Endothelial cell of umbilical vein (primary cell): ENCODE results near the gene RNASEH2C. TPM values are rescaled to one million over a fixed set of nuclear protein-coding genes. Genes with fewer than 3 reads are reported as not detected.

ENCODE experiments used
- BruUV-seq: library from RNA; stranded (reverse); fragments of 400-500 nt; replicated peaks from 2 replicates; lab custom pipeline; 2021; lab: Mats Ljungman, UMichigan
- CTCF ChIA-PET: fragments of 300-600, 350-600 bp; sonication (Branson Sonifier 250); formaldehyde crosslinking; loops from one replicate; lab custom pipeline; 2021; ENCODE audit warnings: antibody characterized with exemption, inconsistent platforms; lab: Charles Lee
- POLR2A ChIA-PET: fragments of 300-600, 350-600 bp; sonication (Branson Sonifier 250); formaldehyde crosslinking; loops from one replicate; lab custom pipeline; 2021; ENCODE audit warnings: antibody characterized with exemption, inconsistent platforms; lab: Charles Lee
- DNase-seq: peaks from one replicate; pipeline ENCODE4 v3.0.0-alpha.2; 2011; ENCODE audit warnings: low read depth, low spot score
- FAIRE-seq: peaks from 2 replicates; lab custom pipeline; 2011; peaks lifted over from hg19 to GRCh38; lab: Jason Lieb, UNC
- H2AFZ ChIP-seq: 2 replicates; pipeline ENCODE4 v1.6.0; 2012; ENCODE audit warnings: low read depth, low read length, control low read depth, inconsistent platforms
- H3K27ac ChIP-seq: 2 replicates; pipeline ENCODE4 v1.5.1; 2011; ENCODE audit warnings: low read depth, mild to moderate bottlenecking, control low read depth, low read length, moderate library complexity; ENCODE audit not compliant: insufficient read depth
- H3K27me3 ChIP-seq, 2 experiments: 2 replicates each; pipeline versions ENCODE4 v1.6.0 to v1.6.1; 2011; ENCODE audit warnings: low read length in 2 of 2, mixed read lengths in 1 of 2; ENCODE audit not compliant: control insufficient read depth in 2 of 2, insufficient read depth in 2 of 2
- H3K36me3 ChIP-seq, 2 experiments: 2 replicates in 1 of 2; 3 replicates in 1 of 2; pipeline ENCODE4 v1.5.1; 2011; ENCODE audit warnings: low read length in 2 of 2, mild to moderate bottlenecking in 1 of 2, moderate library complexity in 1 of 2; ENCODE audit not compliant: control insufficient read depth in 2 of 2, insufficient read depth in 2 of 2; ENCODE audit errors: extremely low read depth in 1 of 2
- H3K4me1 ChIP-seq: 3 replicates; pipeline ENCODE4 v1.5.1; 2011; ENCODE audit warnings: mild to moderate bottlenecking, low read length; ENCODE audit not compliant: control insufficient read depth, insufficient read depth; ENCODE audit errors: extremely low read depth
- H3K4me2 ChIP-seq: 2 replicates; pipeline ENCODE4 v1.6.1; 2011; ENCODE audit warnings: low read length, control low read depth, mixed read lengths; ENCODE audit not compliant: insufficient read depth
- H3K4me3 ChIP-seq, 3 experiments: fragments of 200-600 bp in 1 of 3; sonication (generic), shearing (Covaris generic) in 1 of 3; replicated peaks in 1 of 3; 2 replicates each; pipeline ENCODE4 v1.5.1; 2011 to 2016; ENCODE audit warnings: control low read depth in 3 of 3, low read length in 3 of 3, mild to moderate bottlenecking in 2 of 3, inconsistent platforms in 1 of 3, low read depth in 1 of 3, moderate library complexity in 1 of 3; ENCODE audit not compliant: insufficient read depth in 1 of 3
- H3K79me2 ChIP-seq: 2 replicates; pipeline ENCODE4 v1.6.0; 2012; ENCODE audit warnings: low read length, inconsistent platforms; ENCODE audit not compliant: control insufficient read depth, insufficient read depth
- H3K9ac ChIP-seq: replicated peaks from 2 replicates; pipeline ENCODE3; 2011; ENCODE audit warnings: low read length, control low read depth; ENCODE audit not compliant: insufficient read depth; ENCODE audit errors: extremely low read depth
- H3K9me1 ChIP-seq: replicated peaks from 3 replicates; pipeline ENCODE4 v1.6.0; 2011; ENCODE audit warnings: mild to moderate bottlenecking, low read length; ENCODE audit not compliant: control insufficient read depth, insufficient read depth; ENCODE audit errors: extremely low read depth
- H3K9me3 ChIP-seq: replicated peaks from 2 replicates; pipeline ENCODE4 v1.5.1; 2012; ENCODE audit warnings: low read length, inconsistent platforms; ENCODE audit not compliant: control insufficient read depth, insufficient read depth
- H4K20me1 ChIP-seq: replicated peaks from 2 replicates; pipeline ENCODE3; 2011; ENCODE audit warnings: mild to moderate bottlenecking, low read length; ENCODE audit not compliant: control insufficient read depth, insufficient read depth; ENCODE audit errors: extremely low read depth
- EZH2 ChIP-seq: IDR thresholded peaks from 2 replicates; pipeline ENCODE4 v1.6.1; 2012; ENCODE audit warnings: borderline replicate concordance, low read depth, mild to moderate bottlenecking, moderate library complexity, low read length, inconsistent platforms; ENCODE audit not compliant: severe bottlenecking
- GATA2 ChIP-seq: IDR thresholded peaks from 2 replicates; pipeline ENCODE4 v1.7.0; 2011; ENCODE audit warnings: low read depth, mild to moderate bottlenecking, moderate library complexity, mixed read lengths, low read length; ENCODE audit not compliant: insufficient read length, insufficient read depth
- JUN ChIP-seq: IDR thresholded peaks from 2 replicates; pipeline ENCODE4 v1.6.1; 2011; ENCODE audit warnings: borderline replicate concordance, low read depth; ENCODE audit not compliant: insufficient read length, insufficient read depth
- MYC ChIP-seq: IDR thresholded peaks from one replicate; pipeline ENCODE4 v1.6.1; 2011; ENCODE audit warnings: mild to moderate bottlenecking, low read depth, low read length
- POLR2A ChIP-seq: IDR thresholded peaks from 2 replicates; pipeline ENCODE4 v1.6.1; 2012; ENCODE audit warnings: low read depth, mild to moderate bottlenecking, control low read depth, low read length
- dilution Hi-C: fragments of 300-500 bp; cut with MboI; formaldehyde crosslinking; loops from one replicate; pipeline ENCODE4 v1.15.0; 2019; ENCODE audit warnings: low sequenced_read_pairs; ENCODE audit not compliant: extremely low pct_ligation_motif_present
- intact Hi-C: fragments of 100-400 bp; cut with micrococcal nuclease; formaldehyde crosslinking; loops from one replicate; pipeline ENCODE4 v1.10.0; 2022
- polyA plus RNA-seq, 4 experiments: library from polyadenylated mRNA; depleted of rRNA in 3 of 4; stranded (reverse) in 3 of 4; unstranded in 1 of 4; fragments of >200 nt; gene quantifications; 2 replicates each; pipeline versions ENCODE4 v1.2.1 to v1.2.3, GENCODE V29; 2011 to 2012; ENCODE audit warnings: missing spikeins in 1 of 4
- total RNA-seq: library from RNA; stranded (reverse); gene quantifications from 2 replicates; pipeline ENCODE4 v1.2.3, GENCODE V29; 2021
- TF ChIP-seq, protein P1 (sequence below): IDR thresholded peaks from 2 replicates; pipeline ENCODE4 v1.6.1; 2011; ENCODE audit not compliant: insufficient read depth, insufficient read length
- TF ChIP-seq, protein P2 (sequence below), 2 donors: IDR thresholded peaks; 1 replicate in 1 of 2; 2 replicates in 1 of 2; pipeline ENCODE4 v1.5.1; 2011; ENCODE audit warnings: low read length in 2 of 2, mild to moderate bottlenecking in 2 of 2, moderate library complexity in 2 of 2, control low read depth in 1 of 2, inconsistent platforms in 1 of 2, low read depth in 1 of 2; ENCODE audit not compliant: insufficient read depth in 1 of 2; ENCODE audit errors: extremely low read depth in 1 of 2

RNASEH2C gene
- total and polyA plus RNA-seq, 2 donors (not counting 3 experiments of a cell fraction or from before 2014, with no cell fraction given) = 62.0 to 110 TPM

- no peaks in the 10 kb centered on the region for H3K4me1 ChIP-seq
- dilution Hi-C loops (no loop called here), intact Hi-C loops (no loop called here)
Measured at GRCh38 chr11:65744699-65745042, 24.1 kb upstream of the RNASEH2C start.

More at GRCh38 chr11:65744699-65745042, 24.1 kb upstream of the RNASEH2C start:
- Histone ChIP-seq H3K79me2 (no peaks in the 10 kb centered on the region), H3K9me3 (no peaks in the 10 kb centered on the region), H3K27me3 (peaks cover 13 to 24% of the 10 kb centered on the region in 2 experiments), H2AFZ (no peak overlapping the region), H3K9me1 (no peaks in the 10 kb centered on the region), H4K20me1 (no peaks in the 10 kb centered on the region), H3K36me3 (no peaks in the 10 kb centered on the region), H3K9ac (no peak overlapping the region), H3K4me2 (no peak overlapping the region), H3K4me3 (no peak overlapping the region), H3K27ac (no peak overlapping the region)
- TF ChIP-seq EZH2 = no peak
- TF ChIP-seq POLR2A = no peak
- TF ChIP-seq, protein P1, sequence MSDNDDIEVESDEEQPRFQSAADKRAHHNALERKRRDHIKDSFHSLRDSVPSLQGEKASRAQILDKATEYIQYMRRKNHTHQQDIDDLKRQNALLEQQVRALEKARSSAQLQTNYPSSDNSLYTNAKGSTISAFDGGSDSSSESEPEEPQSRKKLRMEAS = no peak
- TF ChIP-seq GATA2 = no peak
- TF ChIP-seq MYC = no peak
- TF ChIP-seq, protein P2, sequence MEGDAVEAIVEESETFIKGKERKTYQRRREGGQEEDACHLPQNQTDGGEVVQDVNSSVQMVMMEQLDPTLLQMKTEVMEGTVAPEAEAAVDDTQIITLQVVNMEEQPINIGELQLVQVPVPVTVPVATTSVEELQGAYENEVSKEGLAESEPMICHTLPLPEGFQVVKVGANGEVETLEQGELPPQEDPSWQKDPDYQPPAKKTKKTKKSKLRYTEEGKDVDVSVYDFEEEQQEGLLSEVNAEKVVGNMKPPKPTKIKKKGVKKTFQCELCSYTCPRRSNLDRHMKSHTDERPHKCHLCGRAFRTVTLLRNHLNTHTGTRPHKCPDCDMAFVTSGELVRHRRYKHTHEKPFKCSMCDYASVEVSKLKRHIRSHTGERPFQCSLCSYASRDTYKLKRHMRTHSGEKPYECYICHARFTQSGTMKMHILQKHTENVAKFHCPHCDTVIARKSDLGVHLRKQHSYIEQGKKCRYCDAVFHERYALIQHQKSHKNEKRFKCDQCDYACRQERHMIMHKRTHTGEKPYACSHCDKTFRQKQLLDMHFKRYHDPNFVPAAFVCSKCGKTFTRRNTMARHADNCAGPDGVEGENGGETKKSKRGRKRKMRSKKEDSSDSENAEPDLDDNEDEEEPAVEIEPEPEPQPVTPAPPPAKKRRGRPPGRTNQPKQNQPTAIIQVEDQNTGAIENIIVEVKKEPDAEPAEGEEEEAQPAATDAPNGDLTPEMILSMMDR (IDR thresholded peaks at IDR 0.05; ENCODE audit: extremely low read depth in 1 of 2, insufficient read depth in 1 of 2, low read depth in 1 of 2, low read length in 2 of 2) = no peak
- TF ChIP-seq JUN = no peak
- CTCF ChIA-PET = interaction anchor here (0.6 to 1.3 kb wide), 11 partner anchors 9 to 947 kb away, joined by 3 to 12 read pairs (median 4); partner anchors contain the start of gene FIBP
- DNase-seq (no peak), FAIRE-seq (no peak)
- no TSS peak for BruUV-seq
- POLR2A ChIA-PET = no interaction called here
